ENCODE data around the gene GFRA1.

- TF ChIP-seq CTCF (IDR thresholded peaks at IDR 0.05) (no peak), POLR2A (IDR thresholded peaks at IDR 0.05) (no peak)
These were observed 63.2 kb downstream of the GFRA1 start for GRCh38 chr10:116209781-116210180.
